Measurements from ENCODE around the gene UBR4.

The UBR4 gene

DNA sequence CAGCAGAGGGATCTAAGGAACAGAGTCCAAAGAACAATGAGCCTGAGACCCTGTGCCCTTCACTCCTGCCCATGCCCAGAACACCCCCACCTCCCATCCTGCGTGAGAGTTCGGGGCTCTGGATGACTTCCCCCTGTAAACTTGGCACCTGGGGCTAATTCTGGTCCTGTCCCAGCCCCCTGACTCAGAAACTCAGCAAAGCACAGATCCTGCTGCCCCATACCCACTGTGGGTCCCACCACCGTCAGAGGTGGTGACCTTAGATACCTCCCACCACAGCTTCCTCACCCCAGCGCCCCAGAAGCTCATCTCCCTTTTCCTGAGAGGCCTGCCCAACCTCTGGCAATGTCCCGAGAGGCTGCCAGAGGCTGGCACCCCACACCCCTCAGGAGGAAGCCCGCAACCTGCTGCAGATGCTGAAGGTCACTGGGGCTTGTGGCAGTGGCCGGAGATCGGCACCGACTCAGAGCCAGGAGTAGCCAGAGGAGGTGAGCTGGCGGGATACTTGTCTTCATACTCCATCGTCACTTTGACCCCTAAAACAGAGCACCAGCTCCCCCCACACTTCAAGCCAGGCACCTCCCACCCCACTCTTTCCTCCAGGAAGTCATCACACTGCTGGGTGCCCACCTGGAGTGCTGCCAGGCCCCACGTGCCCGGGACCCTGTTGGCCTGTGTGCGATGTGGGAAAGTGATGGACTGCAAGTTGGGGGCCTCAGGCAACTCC, 142.0 kb downstream of the UBR4 start:
- Histone ChIP-seq H3K27ac (ENCODE audit: low read depth, low read length) (no peak overlapping the region), H3K36me3 (ENCODE audit: control insufficient read depth, low read length) (no peaks in the 10 kb centered on the region; the same call in 1 of the 2 replicates), H4K20me1 (ENCODE audit: control insufficient read depth, insufficient read depth, low read depth, low read length) (no peaks in the 10 kb centered on the region), H3K27me3 (ENCODE audit: control insufficient read depth, low read length) (no peaks in the 10 kb centered on the region), H3K79me2 (ENCODE audit: control insufficient read depth, low read length) (no peaks in the 10 kb centered on the region), H3K4me1 (ENCODE audit: control insufficient read depth, low read length) (no peaks in the 10 kb centered on the region), H3K4me3 (ENCODE audit: low read length) (no peak overlapping the region), H3K9me2 (replicated peaks; ENCODE audit: control insufficient read depth, low read length) (no peaks in the 10 kb centered on the region), H3F3A (ENCODE audit: control insufficient read depth, insufficient read depth) (no peaks in the 10 kb centered on the region), H3K9me3 (ENCODE audit: control insufficient read depth, insufficient read depth, low read length) (no peaks in the 10 kb centered on the region), H3K4me2 (ENCODE audit: low read length) (no peak overlapping the region)
- TF ChIP-seq, protein P1, sequence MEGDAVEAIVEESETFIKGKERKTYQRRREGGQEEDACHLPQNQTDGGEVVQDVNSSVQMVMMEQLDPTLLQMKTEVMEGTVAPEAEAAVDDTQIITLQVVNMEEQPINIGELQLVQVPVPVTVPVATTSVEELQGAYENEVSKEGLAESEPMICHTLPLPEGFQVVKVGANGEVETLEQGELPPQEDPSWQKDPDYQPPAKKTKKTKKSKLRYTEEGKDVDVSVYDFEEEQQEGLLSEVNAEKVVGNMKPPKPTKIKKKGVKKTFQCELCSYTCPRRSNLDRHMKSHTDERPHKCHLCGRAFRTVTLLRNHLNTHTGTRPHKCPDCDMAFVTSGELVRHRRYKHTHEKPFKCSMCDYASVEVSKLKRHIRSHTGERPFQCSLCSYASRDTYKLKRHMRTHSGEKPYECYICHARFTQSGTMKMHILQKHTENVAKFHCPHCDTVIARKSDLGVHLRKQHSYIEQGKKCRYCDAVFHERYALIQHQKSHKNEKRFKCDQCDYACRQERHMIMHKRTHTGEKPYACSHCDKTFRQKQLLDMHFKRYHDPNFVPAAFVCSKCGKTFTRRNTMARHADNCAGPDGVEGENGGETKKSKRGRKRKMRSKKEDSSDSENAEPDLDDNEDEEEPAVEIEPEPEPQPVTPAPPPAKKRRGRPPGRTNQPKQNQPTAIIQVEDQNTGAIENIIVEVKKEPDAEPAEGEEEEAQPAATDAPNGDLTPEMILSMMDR (IDR thresholded peaks at IDR 0.05; ENCODE audit: low read depth, low read length, poor library complexity, severe bottlenecking) = no peak
- no peak for TF ChIP-seq EZH2phosphoT487 (IDR thresholded peaks at IDR 0.05; ENCODE audit: borderline replicate concordance, low read length)

DNA sequence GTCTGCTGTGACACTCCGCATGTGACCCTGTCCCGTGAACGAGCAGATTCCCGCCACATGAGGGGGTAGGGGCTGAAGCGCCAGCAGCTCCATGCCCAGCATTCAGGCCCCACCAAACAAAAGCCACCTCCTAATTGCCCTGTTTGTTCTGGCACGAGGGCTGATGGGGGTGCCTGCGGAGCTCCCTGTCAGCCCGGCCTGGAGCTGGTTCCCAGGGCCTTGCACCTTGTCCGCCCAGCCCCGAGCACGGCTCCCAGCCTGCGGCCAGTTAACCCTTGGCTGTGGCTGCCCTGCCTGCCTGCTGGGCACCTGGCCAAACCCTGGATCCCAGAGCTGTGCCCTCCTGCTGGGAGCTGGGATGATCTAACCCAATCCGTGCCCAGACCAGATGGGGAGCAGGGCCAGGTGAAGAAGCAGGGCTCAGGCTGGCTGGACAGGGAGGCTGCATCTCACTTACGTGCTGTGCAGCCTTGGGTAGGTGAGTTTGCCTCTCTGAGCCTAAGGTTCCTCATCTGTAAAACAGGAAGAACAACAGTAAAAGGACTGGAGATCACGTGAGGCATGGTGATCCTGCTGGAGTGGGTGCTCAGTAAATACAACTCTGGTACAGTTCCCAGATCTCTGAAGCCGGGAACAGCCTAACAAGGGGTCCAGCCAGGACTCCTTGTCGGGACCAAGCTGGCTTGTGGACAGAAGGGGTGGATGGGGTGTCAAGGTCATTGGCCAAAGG, 142.7 kb downstream of the UBR4 start:
- Histone ChIP-seq H3K4me1 (ENCODE audit: control insufficient read depth, low read length) (no peaks in the 10 kb centered on the region), H3K4me3 (ENCODE audit: low read length) (no peak overlapping the region), H3K36me3 (ENCODE audit: control insufficient read depth, low read length) (no peaks in the 10 kb centered on the region), H3K4me2 (ENCODE audit: low read length) (no peak overlapping the region), H3K9me3 (ENCODE audit: control insufficient read depth, insufficient read depth, low read length) (peaks cover 4% of the 10 kb centered on the region; the same call in 1 of the 2 replicates), H3K79me2 (ENCODE audit: control insufficient read depth, low read length) (no peaks in the 10 kb centered on the region), H3K9me2 (replicated peaks; ENCODE audit: control insufficient read depth, low read length) (no peaks in the 10 kb centered on the region), H3K27ac (ENCODE audit: low read depth, low read length) (no peak overlapping the region), H3K27me3 (ENCODE audit: control insufficient read depth, low read length) (no peaks in the 10 kb centered on the region), H3F3A (ENCODE audit: control insufficient read depth, insufficient read depth) (no peaks in the 10 kb centered on the region), H4K20me1 (ENCODE audit: control insufficient read depth, insufficient read depth, low read depth, low read length) (no peaks in the 10 kb centered on the region)
- no peak for TF ChIP-seq EZH2phosphoT487 (IDR thresholded peaks at IDR 0.05; ENCODE audit: borderline replicate concordance, low read length)
- TF ChIP-seq, protein P1 (IDR thresholded peaks at IDR 0.05; ENCODE audit: low read depth, low read length, poor library complexity, severe bottlenecking) = no peak

DNA sequence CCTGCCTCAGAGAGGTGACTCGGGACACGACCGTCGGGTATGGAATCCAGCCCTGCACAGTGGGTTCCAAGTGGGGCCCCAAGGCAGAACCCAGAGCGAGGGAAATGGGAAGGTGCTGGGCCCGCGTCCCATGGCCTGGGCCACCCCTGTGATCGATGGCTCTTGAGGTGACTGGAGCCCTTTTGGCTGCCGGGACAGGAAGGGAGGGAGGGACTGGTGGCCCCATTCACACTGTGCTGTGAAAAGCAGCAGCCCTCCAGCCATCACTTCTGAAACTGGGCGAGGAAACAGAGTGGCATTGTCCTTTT, 143.2 kb downstream of the UBR4 start:
- Histone ChIP-seq H4K20me1 (ENCODE audit: control insufficient read depth, insufficient read depth, low read depth, low read length) (no peaks in the 10 kb centered on the region), H3K4me3 (ENCODE audit: low read length) (no peak overlapping the region), H3K36me3 (ENCODE audit: control insufficient read depth, low read length) (no peaks in the 10 kb centered on the region), H3K9me3 (ENCODE audit: control insufficient read depth, insufficient read depth, low read length) (peaks cover 9% of the 10 kb centered on the region; the same call in 1 of the 2 replicates), H3K79me2 (ENCODE audit: control insufficient read depth, low read length) (no peaks in the 10 kb centered on the region), H3F3A (ENCODE audit: control insufficient read depth, insufficient read depth) (no peaks in the 10 kb centered on the region), H3K4me1 (ENCODE audit: control insufficient read depth, low read length) (no peaks in the 10 kb centered on the region), H3K27me3 (ENCODE audit: control insufficient read depth, low read length) (no peaks in the 10 kb centered on the region), H3K27ac (ENCODE audit: low read depth, low read length) (no peak overlapping the region), H3K4me2 (ENCODE audit: low read length) (no peak overlapping the region), H3K9me2 (replicated peaks; ENCODE audit: control insufficient read depth, low read length) (no peaks in the 10 kb centered on the region)
- TF ChIP-seq EZH2phosphoT487 (IDR thresholded peaks at IDR 0.05; ENCODE audit: borderline replicate concordance, low read length) = no peak
- TF ChIP-seq, protein P1 (IDR thresholded peaks at IDR 0.05; ENCODE audit: low read depth, low read length, poor library complexity, severe bottlenecking) = no peak

Data from DOHH2 (cell line).